Mammary epithelial cell (primary cell): Measurements from ENCODE around the gene DCLK3.

Source experiments
- EZH2 ChIP-seq: IDR thresholded peaks from 2 replicates; pipeline ENCODE4 v1.6.1; 2012; ENCODE audit warnings: low read length, inconsistent platforms, borderline replicate concordance
- TF ChIP-seq, protein P1 (sequence below), 2 donors: IDR thresholded peaks in 1 of 2; conservative IDR thresholded peaks in 1 of 2; 2 replicates each; pipeline ENCODE4 v1.5.1; 2011 to 2012; ENCODE audit warnings: inconsistent platforms in 2 of 2, low read length in 2 of 2, mild to moderate bottlenecking in 2 of 2, control low read depth in 1 of 2, low read depth in 1 of 2; ENCODE audit not compliant: insufficient read depth in 1 of 2; ENCODE audit errors: extremely low read depth in 1 of 2

DNA sequence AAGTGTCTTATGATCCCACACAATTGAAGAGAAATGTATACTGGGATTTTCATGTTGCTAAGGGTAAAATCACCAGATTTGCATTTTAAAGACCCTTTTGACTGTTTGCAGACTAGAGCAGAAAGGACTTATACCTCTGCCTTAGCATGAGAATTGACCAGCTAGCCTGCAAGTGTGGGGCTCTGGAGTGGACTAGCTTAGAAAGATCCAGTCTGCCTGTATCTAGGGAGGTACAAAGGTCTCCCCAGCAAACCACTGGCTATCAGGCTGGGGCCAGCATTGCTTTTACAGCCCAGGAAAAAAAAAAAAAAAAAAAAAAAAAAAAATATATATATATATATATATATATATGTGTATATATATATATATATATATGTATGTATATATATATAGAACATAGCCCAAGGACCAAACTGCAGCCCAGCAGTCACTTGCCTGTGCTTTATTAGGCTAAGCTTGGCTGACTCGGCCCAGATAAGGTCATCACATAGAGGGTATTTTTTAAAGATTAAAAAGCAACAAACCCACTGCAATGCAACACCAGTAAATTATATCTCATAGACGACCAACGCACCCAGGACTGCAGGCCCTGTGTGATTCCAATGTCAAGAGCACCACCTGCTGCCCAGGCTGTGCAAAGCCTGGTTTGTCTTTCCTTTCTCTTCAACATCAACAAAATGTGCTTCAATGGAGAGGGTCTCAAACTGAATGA lies 63.7 kb downstream of the DCLK3 start:
- TF ChIP-seq, protein P1, sequence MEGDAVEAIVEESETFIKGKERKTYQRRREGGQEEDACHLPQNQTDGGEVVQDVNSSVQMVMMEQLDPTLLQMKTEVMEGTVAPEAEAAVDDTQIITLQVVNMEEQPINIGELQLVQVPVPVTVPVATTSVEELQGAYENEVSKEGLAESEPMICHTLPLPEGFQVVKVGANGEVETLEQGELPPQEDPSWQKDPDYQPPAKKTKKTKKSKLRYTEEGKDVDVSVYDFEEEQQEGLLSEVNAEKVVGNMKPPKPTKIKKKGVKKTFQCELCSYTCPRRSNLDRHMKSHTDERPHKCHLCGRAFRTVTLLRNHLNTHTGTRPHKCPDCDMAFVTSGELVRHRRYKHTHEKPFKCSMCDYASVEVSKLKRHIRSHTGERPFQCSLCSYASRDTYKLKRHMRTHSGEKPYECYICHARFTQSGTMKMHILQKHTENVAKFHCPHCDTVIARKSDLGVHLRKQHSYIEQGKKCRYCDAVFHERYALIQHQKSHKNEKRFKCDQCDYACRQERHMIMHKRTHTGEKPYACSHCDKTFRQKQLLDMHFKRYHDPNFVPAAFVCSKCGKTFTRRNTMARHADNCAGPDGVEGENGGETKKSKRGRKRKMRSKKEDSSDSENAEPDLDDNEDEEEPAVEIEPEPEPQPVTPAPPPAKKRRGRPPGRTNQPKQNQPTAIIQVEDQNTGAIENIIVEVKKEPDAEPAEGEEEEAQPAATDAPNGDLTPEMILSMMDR (conservative IDR thresholded peaks at IDR 0.05 in 1 of 2, IDR thresholded peaks at IDR 0.05 in 1 of 2; ENCODE audit: extremely low read depth in 1 of 2, insufficient read depth in 1 of 2, low read depth in 1 of 2, low read length in 2 of 2), result peak; percentile 91 to 93
- TF ChIP-seq EZH2, result no peak
